Skeletal muscle tissue (tissue), 4 donors: Measurements from ENCODE around the gene CD248. TPM values are rescaled to one million over a fixed set of nuclear protein-coding genes. Genes with fewer than 3 reads are reported as not detected.
"Not testable (repeated sequence)": the region's sequence is repeated elsewhere in the genome, so short reads cannot be mapped to it uniquely, and the experiment has no call there.

Source experiments
- H3K27ac ChIP-seq: one replicate; pipeline ENCODE4 v1.7.0; 2013; ENCODE audit warnings: mild to moderate bottlenecking, low read depth, low read length, inconsistent platforms
- H3K27me3 ChIP-seq, 3 donors: one replicate each; pipeline ENCODE4 v1.7.0; 2013; ENCODE audit warnings: low read length in 3 of 3; ENCODE audit not compliant: control insufficient read depth in 3 of 3, insufficient read depth in 3 of 3
- H3K36me3 ChIP-seq, 3 donors: one replicate each; pipeline ENCODE4 v1.7.0; 2013; ENCODE audit warnings: low read length in 3 of 3; ENCODE audit not compliant: control insufficient read depth in 3 of 3, insufficient read depth in 3 of 3
- H3K4me1 ChIP-seq, 3 donors: one replicate each; pipeline ENCODE4 v1.7.0; 2013; ENCODE audit warnings: low read length in 3 of 3, mild to moderate bottlenecking in 3 of 3; ENCODE audit not compliant: control insufficient read depth in 3 of 3, insufficient read depth in 3 of 3
- H3K4me3 ChIP-seq, 3 donors: one replicate each; pipeline ENCODE4 v1.7.0; 2013; ENCODE audit warnings: low read length in 3 of 3
- H3K9ac ChIP-seq, 3 donors: one replicate each; pipeline ENCODE4 v1.7.0; 2013; ENCODE audit warnings: low read length in 3 of 3, mild to moderate bottlenecking in 3 of 3, moderate library complexity in 2 of 3, low read depth in 1 of 3
- H3K9me3 ChIP-seq, 3 donors: one replicate each; pipeline ENCODE4 v1.7.0; 2013; ENCODE audit warnings: low read length in 3 of 3; ENCODE audit not compliant: control insufficient read depth in 3 of 3
- total RNA-seq: library from RNA; depleted of rRNA; stranded (reverse); fragments of >200 nt; gene quantifications from one replicate; pipeline ENCODE4 v1.2.3, GENCODE V29; 2014
- donor health status: Osteomylitis.

The CD248 gene
- total RNA-seq, 1 donor from 2014 or later: 19.3 TPM

GRCh38 chr11:66328031-66328301 lies 11.1 kb upstream of the CD248 start:
- Histone ChIP-seq H3K27ac (no peak overlapping the region), H3K9ac (peak overlapping the region in 1 of 3 donors; percentile 68), H3K4me3 (peak overlapping the region in 1 of 3 donors; percentile 41), H3K9me3 (no peaks in the 10 kb centered on the region), H3K4me1 (peaks cover 18 to 33% (median 31%) of the 10 kb centered on the region in 3 donors), H3K36me3 (peaks cover 0 to 10% (median 9%) of the 10 kb centered on the region in 3 donors), H3K27me3 (no peaks in the 10 kb centered on the region)

- Histone ChIP-seq H3K27me3 (no peaks in the 10 kb centered on the region), H3K4me3 (peak overlapping the region in 1 of 3 donors; percentile 41), H3K36me3 (peaks cover 0 to 5% (median 4%) of the 10 kb centered on the region in 3 donors), H3K9me3 (no peaks in the 10 kb centered on the region), H3K4me1 (peaks cover 19 to 34% (median 32%) of the 10 kb centered on the region in 3 donors), H3K9ac (peak overlapping the region in 2 of 3 donors; percentile 23 to 68), H3K27ac (peak overlapping the region; percentile 28)
Measured at GRCh38 chr11:66327171-66328030, 10.6 kb upstream of the CD248 start.

GRCh38 chr11:66326261-66327111 lies 9.6 kb upstream of the CD248 start:
- H3K27ac ChIP-seq: peak overlapping the region; percentile 64
- H3K27me3 ChIP-seq: no peaks in the 10 kb centered on the region
- H3K9ac ChIP-seq: peak overlapping the region; percentile 4 to 50 (median 23)
- no peaks in the 10 kb centered on the region for H3K9me3 ChIP-seq
- peaks cover 27 to 41% (median 37%) of the 10 kb centered on the region in 3 donors for H3K4me1 ChIP-seq
- no peak overlapping the region for H3K4me3 ChIP-seq
- no peaks in the 10 kb centered on the region for H3K36me3 ChIP-seq

- Histone ChIP-seq H3K9ac (no peak overlapping the region), H3K4me1 (peaks cover 27 to 41% (median 37%) of the 10 kb centered on the region in 3 donors), H3K9me3 (no peaks in the 10 kb centered on the region)
Measured at GRCh38 chr11:66325263-66325671, 8.4 kb upstream of the CD248 start.

GRCh38 chr11:66324664-66325063 lies 7.8 kb upstream of the CD248 start:
- no peaks in the 10 kb centered on the region for H3K9me3 ChIP-seq
- no peak overlapping the region for H3K4me3 ChIP-seq
- no peak overlapping the region for H3K9ac ChIP-seq
- no peaks in the 10 kb centered on the region for H3K27me3 ChIP-seq
- peaks cover 27 to 41% (median 37%) of the 10 kb centered on the region in 3 donors for H3K4me1 ChIP-seq
- no peak overlapping the region for H3K27ac ChIP-seq
- no peaks in the 10 kb centered on the region for H3K36me3 ChIP-seq

More at GRCh38 chr11:66325263-66325671, 8.4 kb upstream of the CD248 start:
- H3K4me3 ChIP-seq: no peak overlapping the region
- no peaks in the 10 kb centered on the region for H3K36me3 ChIP-seq
- H3K27ac ChIP-seq: peak overlapping the region; percentile 64
- H3K27me3 ChIP-seq: no peaks in the 10 kb centered on the region

- Histone ChIP-seq H3K9me3 (no peaks in the 10 kb centered on the region), H3K4me3 (no peak overlapping the region), H3K36me3 (no peaks in the 10 kb centered on the region), H3K27ac (no peak overlapping the region), H3K9ac (no peak overlapping the region), H3K4me1 (peaks cover 27 to 39% (median 34%) of the 10 kb centered on the region in 3 donors), H3K27me3 (no peaks in the 10 kb centered on the region)
Measured at GRCh38 chr11:66323684-66324083, 6.8 kb upstream of the CD248 start.

GRCh38 chr11:66322732-66323427 lies 6.0 kb upstream of the CD248 start:
- H3K4me3 ChIP-seq: no peak overlapping the region
- peak overlapping the region; percentile 44 for H3K27ac ChIP-seq
- no peaks in the 10 kb centered on the region for H3K9me3 ChIP-seq
- peaks cover 27 to 39% (median 32%) of the 10 kb centered on the region in 3 donors for H3K4me1 ChIP-seq
- no peaks in the 10 kb centered on the region for H3K27me3 ChIP-seq
- H3K9ac ChIP-seq: no peak overlapping the region
- H3K36me3 ChIP-seq: no peaks in the 10 kb centered on the region

- Histone ChIP-seq H3K27me3 (peaks cover 0 to 2% (median 2%) of the 10 kb centered on the region in 3 donors), H3K9ac (no peak overlapping the region), H3K27ac (peak overlapping the region; percentile 44), H3K9me3 (no peaks in the 10 kb centered on the region), H3K4me1 (peaks cover 18 to 36% (median 26%) of the 10 kb centered on the region in 3 donors), H3K4me3 (no peak overlapping the region), H3K36me3 (no peaks in the 10 kb centered on the region)
Measured at GRCh38 chr11:66321606-66322005, 4.8 kb upstream of the CD248 start.

- not testable (repeated sequence) for H3K4me3 ChIP-seq, H3K9ac ChIP-seq, H3K9me3 ChIP-seq, H3K27ac ChIP-seq, H3K36me3 ChIP-seq
- Histone ChIP-seq H3K4me1 (peaks cover 20 to 41% (median 25%) of the 10 kb centered on the region in 3 donors), H3K27me3 (peaks cover 7 to 11% (median 10%) of the 10 kb centered on the region in 3 donors)
Measured at GRCh38 chr11:66320748-66321147, 3.9 kb upstream of the CD248 start.
